CD4-positive, alpha-beta T cell treated with Interleukin-17A for 4 hours (primary cell): Measurements from ENCODE around the gene CANT1.
"Not testable (repeated sequence)": the region's sequence is repeated elsewhere in the genome, so short reads cannot be mapped to it uniquely, and the experiment has no call there.

ENCODE experiments used
- DNase-seq: peaks from one replicate; pipeline ENCODE4 v3.0.0-alpha.2; 2020; ENCODE audit warnings: mixed read lengths

The CANT1 gene

GRCh38 chr17:79027274-79027924, 17.8 kb upstream of the CANT1 start:
- no peak for DNase-seq

GRCh38 chr17:79026376-79027273, 17.1 kb upstream of the CANT1 start:
- no peak for DNase-seq

GRCh38 chr17:79024901-79025737, 15.6 kb upstream of the CANT1 start:
- no peak for DNase-seq

- DNase-seq: peak; percentile 50
These were observed 14.6 kb upstream of the CANT1 start, which contains the start of gene C1QTNF1 for GRCh38 chr17:79023886-79024771. C1QTNF1 (plus strand) TSS chr17:79024169; CDS start chr17:79043969, 19,800 bp downstream.

GRCh38 chr17:79023180-79023705, 13.7 kb upstream of the CANT1 start:
- DNase-seq: no peak

- DNase-seq: no peak
These were observed 13.0 kb upstream of the CANT1 start for GRCh38 chr17:79022507-79022991.

GRCh38 chr17:79021929-79022328, 12.4 kb upstream of the CANT1 start:
- not testable (repeated sequence) for DNase-seq

GRCh38 chr17:79020631-79021301, 11.2 kb upstream of the CANT1 start:
- no peak for DNase-seq

GRCh38 chr17:79019632-79020584, 10.3 kb upstream of the CANT1 start:
- peak; percentile 69 for DNase-seq

GRCh38 chr17:79019261-79019631, 9.7 kb upstream of the CANT1 start:
- no peak for DNase-seq

GRCh38 chr17:79018370-79018695, 8.8 kb upstream of the CANT1 start:
- DNase-seq: no peak

GRCh38 chr17:79017546-79018369, 8.2 kb upstream of the CANT1 start:
- no peak for DNase-seq

- DNase-seq: no peak
These were observed 4.7 kb upstream of the CANT1 start for GRCh38 chr17:79014158-79014758.

- DNase-seq: no peak
These were observed 3.1 kb upstream of the CANT1 start for GRCh38 chr17:79012563-79013134.

GRCh38 chr17:79011451-79012147, 2.0 kb upstream of the CANT1 start:
- DNase-seq: no peak

GRCh38 chr17:79010304-79010646, 711 bp upstream of the CANT1 start:
- DNase-seq: no peak

- no peak for DNase-seq
These were observed 737 bp downstream of the CANT1 start for GRCh38 chr17:79008666-79009387.
